Tibial nerve (tissue), 4 donors: ENCODE data around the gene BCAS3. TPM values are rescaled to one million over a fixed set of nuclear protein-coding genes. Genes with fewer than 3 reads are reported as not detected.

Experiments used
- DNase-seq, 2 donors: peaks; one replicate each; pipeline ENCODE4 v3.0.0-alpha.2; 2019; ENCODE audit warnings: low spot score in 2 of 2
- H3K27ac ChIP-seq, 4 donors: fragments of 200-600 bp; sonication (generic) in 3 of 4; one replicate each; pipeline ENCODE4 v1.5.1; 2017 to 2019; ENCODE audit warnings: mild to moderate bottlenecking in 1 of 4
- H3K27me3 ChIP-seq, 2 donors: fragments of 200-600 bp; sonication (generic) in 1 of 2; one replicate each; pipeline versions ENCODE4 v1.5.1 to v1.6.0; 2017 to 2019
- H3K36me3 ChIP-seq, 3 donors: fragments of 200-600 bp; sonication (generic); one replicate each; pipeline ENCODE4 v1.5.1; 2018 to 2019
- H3K4me1 ChIP-seq, 4 donors: fragments of 200-600 bp; sonication (generic) in 3 of 4; one replicate each; pipeline ENCODE4 v1.5.1; 2017 to 2019
- H3K4me3 ChIP-seq, 4 donors: fragments of 200-600 bp; sonication (generic) in 3 of 4; one replicate each; pipeline ENCODE4 v1.5.1; 2017 to 2019; ENCODE audit warnings: mild to moderate bottlenecking in 1 of 4, moderate library complexity in 1 of 4
- H3K9me3 ChIP-seq, 4 donors: fragments of 200-600 bp; sonication (generic) in 3 of 4; one replicate each; pipeline ENCODE4 v1.5.1; 2017 to 2019
- EP300 ChIP-seq, 2 donors: sonication (generic); formaldehyde crosslinking; IDR thresholded peaks; one replicate each; pipeline ENCODE4 v1.6.1; 2017; ENCODE audit warnings: antibody characterized with exemption in 2 of 2, mild to moderate bottlenecking in 1 of 2
- POLR2A ChIP-seq, 2 donors: fragments of 450-650 bp; IDR thresholded peaks; one replicate each; pipeline ENCODE4 v1.6.1; 2017; ENCODE audit warnings: antibody characterized with exemption in 2 of 2, mild to moderate bottlenecking in 2 of 2, moderate library complexity in 2 of 2
- WGBS, 2 donors: methylation state at CpG; one replicate each; pipeline ENCODE4 v1.1.5; 2018; 5-methylcytosine and 5-hydroxymethylcytosine counted together
- total RNA-seq, 4 donors: library from RNA; depleted of rRNA; stranded (reverse); fragments of >200 nt; gene quantifications; one replicate each; pipeline ENCODE4 v1.1.0, GENCODE V29; 2016
- TF ChIP-seq, protein P1 (sequence below), 5 experiments: fragments of 200-600 bp in 3 of 5; fragments of 450-650 bp in 2 of 5; sonication (generic) in 3 of 5; IDR thresholded peaks; one replicate each; pipeline ENCODE4 v1.5.1; 2016 to 2019; ENCODE audit warnings: antibody characterized with exemption in 5 of 5, mild to moderate bottlenecking in 3 of 5, moderate library complexity in 2 of 5

BCAS3 gene
- total RNA-seq, 4 donors from 2014 or later, result 26.4 to 48.1 (median 44.8) TPM

- DNase-seq, result no peak
- no peak overlapping the region for H3K4me3 ChIP-seq
- no peaks in the 10 kb centered on the region for H3K4me1 ChIP-seq
- TF ChIP-seq EP300 (IDR thresholded peaks at IDR 0.05) (no peak), POLR2A (IDR thresholded peaks at IDR 0.05) (no peak)
- TF ChIP-seq, protein P1, sequence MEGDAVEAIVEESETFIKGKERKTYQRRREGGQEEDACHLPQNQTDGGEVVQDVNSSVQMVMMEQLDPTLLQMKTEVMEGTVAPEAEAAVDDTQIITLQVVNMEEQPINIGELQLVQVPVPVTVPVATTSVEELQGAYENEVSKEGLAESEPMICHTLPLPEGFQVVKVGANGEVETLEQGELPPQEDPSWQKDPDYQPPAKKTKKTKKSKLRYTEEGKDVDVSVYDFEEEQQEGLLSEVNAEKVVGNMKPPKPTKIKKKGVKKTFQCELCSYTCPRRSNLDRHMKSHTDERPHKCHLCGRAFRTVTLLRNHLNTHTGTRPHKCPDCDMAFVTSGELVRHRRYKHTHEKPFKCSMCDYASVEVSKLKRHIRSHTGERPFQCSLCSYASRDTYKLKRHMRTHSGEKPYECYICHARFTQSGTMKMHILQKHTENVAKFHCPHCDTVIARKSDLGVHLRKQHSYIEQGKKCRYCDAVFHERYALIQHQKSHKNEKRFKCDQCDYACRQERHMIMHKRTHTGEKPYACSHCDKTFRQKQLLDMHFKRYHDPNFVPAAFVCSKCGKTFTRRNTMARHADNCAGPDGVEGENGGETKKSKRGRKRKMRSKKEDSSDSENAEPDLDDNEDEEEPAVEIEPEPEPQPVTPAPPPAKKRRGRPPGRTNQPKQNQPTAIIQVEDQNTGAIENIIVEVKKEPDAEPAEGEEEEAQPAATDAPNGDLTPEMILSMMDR (IDR thresholded peaks at IDR 0.05), result no peak
- peaks cover 0 to 25% (median 0%) of the 10 kb centered on the region in 3 donors for H3K36me3 ChIP-seq
- H3K9me3 ChIP-seq, result peaks cover 0 to 18% (median 2%) of the 10 kb centered on the region in 4 donors
- no peak overlapping the region for H3K27ac ChIP-seq
- WGBS, 2 donors, result 96 to 97% methylated on average over 2 of the region's 2 CpGs
- no peaks in the 10 kb centered on the region for H3K27me3 ChIP-seq
These were observed 410.9 kb downstream of the BCAS3 start for GRCh38 chr17:61088556-61088955.

GRCh38 chr17:61091096-61091495 is 413.4 kb downstream of the BCAS3 start:
- 90 to 97% methylated on average over 1 of the region's 1 CpG for whole genome bisulfite sequencing, 2 donors

GRCh38 chr17:61097781-61098180 is 420.1 kb downstream of the BCAS3 start:
- H3K9me3 ChIP-seq, result no peaks in the 10 kb centered on the region
- no peak overlapping the region for H3K27ac ChIP-seq
- WGBS, 2 donors, result 54 to 63% methylated on average over 1 of the region's 1 CpG
- no peaks in the 10 kb centered on the region for H3K27me3 ChIP-seq
- no peaks in the 10 kb centered on the region for H3K4me1 ChIP-seq
- no peak for DNase-seq
- no peak overlapping the region for H3K4me3 ChIP-seq
- H3K36me3 ChIP-seq, result no peaks in the 10 kb centered on the region
- TF ChIP-seq EP300 (IDR thresholded peaks at IDR 0.05) (no peak), POLR2A (IDR thresholded peaks at IDR 0.05) (no peak)
- TF ChIP-seq, protein P1 (IDR thresholded peaks at IDR 0.05), result no peak

More at GRCh38 chr17:61091096-61091495, 413.4 kb downstream of the BCAS3 start:
- Histone ChIP-seq H3K9me3 (peaks cover 0 to 18% (median 2%) of the 10 kb centered on the region in 4 donors), H3K4me3 (no peak overlapping the region), H3K27me3 (no peaks in the 10 kb centered on the region), H3K4me1 (no peaks in the 10 kb centered on the region), H3K27ac (no peak overlapping the region), H3K36me3 (peaks cover 0 to 20% (median 0%) of the 10 kb centered on the region in 3 donors)
- DNase-seq, result no peak
- TF ChIP-seq EP300 (IDR thresholded peaks at IDR 0.05) (no peak), POLR2A (IDR thresholded peaks at IDR 0.05) (no peak)
- TF ChIP-seq, protein P1 (IDR thresholded peaks at IDR 0.05), result no peak

DNA sequence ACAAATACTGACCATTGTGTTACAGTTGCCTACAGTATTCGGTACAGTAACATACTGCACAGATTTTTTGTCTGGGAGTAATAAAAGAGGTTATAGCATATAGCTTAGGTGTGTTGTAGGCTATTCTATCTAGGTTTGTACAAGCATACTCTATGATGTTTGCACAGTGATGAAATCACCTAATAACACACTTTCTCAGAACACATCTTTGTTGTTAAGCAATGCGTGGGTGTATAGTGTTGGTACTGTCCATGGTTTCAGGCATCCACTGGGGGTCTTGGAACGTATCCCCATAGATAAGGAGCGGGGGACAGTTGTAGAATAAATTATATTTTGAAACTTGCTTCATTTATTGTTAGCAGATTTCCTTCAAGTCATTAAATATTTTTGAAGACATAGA is 428.7 kb downstream of the BCAS3 start:
- no peaks in the 10 kb centered on the region for H3K9me3 ChIP-seq
- TF ChIP-seq, protein P1 (IDR thresholded peaks at IDR 0.05), result no peak
- TF ChIP-seq POLR2A (IDR thresholded peaks at IDR 0.05) (no peak), EP300 (IDR thresholded peaks at IDR 0.05) (no peak)
- no peaks in the 10 kb centered on the region for H3K36me3 ChIP-seq
- H3K27ac ChIP-seq, result no peak overlapping the region
- WGBS, 2 donors, result 84 to 90% methylated on average over 4 of the region's 4 CpGs
- DNase-seq, result no peak
- no peaks in the 10 kb centered on the region for H3K27me3 ChIP-seq
- peaks cover 0 to 8% (median 0%) of the 10 kb centered on the region in 4 donors for H3K4me1 ChIP-seq
- no peak overlapping the region for H3K4me3 ChIP-seq

- Histone ChIP-seq H3K9me3 (peaks cover 0 to 17% (median 7%) of the 10 kb centered on the region in 4 donors), H3K4me3 (no peak overlapping the region), H3K4me1 (no peaks in the 10 kb centered on the region), H3K36me3 (peaks cover 0 to 5% (median 0%) of the 10 kb centered on the region in 3 donors), H3K27me3 (no peaks in the 10 kb centered on the region), H3K27ac (no peak overlapping the region)
- TF ChIP-seq, protein P1 (IDR thresholded peaks at IDR 0.05), result no peak
- no peak for TF ChIP-seq POLR2A (IDR thresholded peaks at IDR 0.05)
- no peak for TF ChIP-seq EP300 (IDR thresholded peaks at IDR 0.05)
- WGBS, 2 donors, result 94 to 100% methylated on average over 1 of the region's 1 CpG
- DNase-seq, result no peak
These were observed 438.9 kb downstream of the BCAS3 start for GRCh38 chr17:61116577-61116976.
